ENCODE results near the gene RHBDL1.

DNA sequence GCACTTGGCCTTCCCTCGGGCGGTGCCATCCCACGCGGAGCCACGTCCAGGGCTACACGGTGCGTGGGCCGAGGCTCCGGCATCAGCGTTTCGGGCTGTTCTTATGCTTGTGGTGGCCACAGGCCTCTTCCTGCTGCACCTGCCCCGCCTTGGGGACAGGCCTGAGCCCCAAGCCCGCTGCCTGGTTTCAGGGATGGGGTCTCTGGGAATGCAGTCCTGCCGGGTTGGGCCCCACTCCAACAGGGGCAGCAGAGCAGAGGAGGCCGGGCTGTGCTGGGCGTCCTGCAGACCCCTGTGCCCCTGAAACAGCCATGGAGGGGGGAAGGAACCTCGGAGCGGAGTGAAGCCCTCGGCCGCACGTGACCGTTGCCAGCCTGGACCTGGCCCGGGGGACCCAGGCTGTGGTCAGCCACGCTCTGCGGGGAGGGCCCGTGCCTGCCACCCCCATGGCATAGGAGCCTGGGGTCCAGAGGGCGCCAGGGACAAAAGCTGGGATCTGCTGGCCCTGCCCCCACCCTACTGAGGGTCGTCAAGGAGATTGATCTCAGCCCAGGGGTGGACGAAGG, 45.1 kb upstream of the RHBDL1 start:
- TF ChIP-seq, protein P1, sequence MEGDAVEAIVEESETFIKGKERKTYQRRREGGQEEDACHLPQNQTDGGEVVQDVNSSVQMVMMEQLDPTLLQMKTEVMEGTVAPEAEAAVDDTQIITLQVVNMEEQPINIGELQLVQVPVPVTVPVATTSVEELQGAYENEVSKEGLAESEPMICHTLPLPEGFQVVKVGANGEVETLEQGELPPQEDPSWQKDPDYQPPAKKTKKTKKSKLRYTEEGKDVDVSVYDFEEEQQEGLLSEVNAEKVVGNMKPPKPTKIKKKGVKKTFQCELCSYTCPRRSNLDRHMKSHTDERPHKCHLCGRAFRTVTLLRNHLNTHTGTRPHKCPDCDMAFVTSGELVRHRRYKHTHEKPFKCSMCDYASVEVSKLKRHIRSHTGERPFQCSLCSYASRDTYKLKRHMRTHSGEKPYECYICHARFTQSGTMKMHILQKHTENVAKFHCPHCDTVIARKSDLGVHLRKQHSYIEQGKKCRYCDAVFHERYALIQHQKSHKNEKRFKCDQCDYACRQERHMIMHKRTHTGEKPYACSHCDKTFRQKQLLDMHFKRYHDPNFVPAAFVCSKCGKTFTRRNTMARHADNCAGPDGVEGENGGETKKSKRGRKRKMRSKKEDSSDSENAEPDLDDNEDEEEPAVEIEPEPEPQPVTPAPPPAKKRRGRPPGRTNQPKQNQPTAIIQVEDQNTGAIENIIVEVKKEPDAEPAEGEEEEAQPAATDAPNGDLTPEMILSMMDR (conservative IDR thresholded peaks at IDR 0.05; ENCODE audit: low read length) = no peak
- no peak for TF ChIP-seq EZH2phosphoT487 (IDR thresholded peaks at IDR 0.05; ENCODE audit: borderline replicate concordance)
